Activated CD8-positive, alpha-beta memory T cell treated with anti-CD3 and anti-CD28 coated beads for 24 hours (primary cell): ENCODE results near the gene STYX.
"Not testable (repeated sequence)": the region's sequence is repeated elsewhere in the genome, so short reads cannot be mapped to it uniquely, and the experiment has no call there.

ENCODE experiments used
- DNase-seq: peaks from one replicate; pipeline ENCODE4 v3.0.0-alpha.2; 2020

The STYX gene

DNA sequence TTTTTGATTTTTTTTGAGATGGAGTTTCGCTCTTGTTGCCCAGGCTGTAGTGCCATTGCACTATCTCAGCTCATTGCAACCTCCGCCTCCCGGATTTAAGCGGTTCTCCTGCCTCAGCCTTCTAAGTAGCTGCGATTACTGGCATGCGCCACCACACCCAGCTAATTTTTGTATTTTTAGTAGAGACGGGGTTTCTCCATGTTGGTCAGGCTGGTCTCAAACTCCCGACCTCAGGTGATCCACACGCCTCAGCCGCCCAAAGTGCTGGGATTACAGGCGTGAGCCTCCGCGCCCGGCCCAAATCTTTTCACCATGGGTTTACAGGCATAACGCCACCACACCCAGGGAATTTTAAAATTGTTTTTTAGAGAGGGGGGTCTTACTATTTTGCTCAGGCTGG, 931 bp upstream of the STYX start:
- not testable (repeated sequence) for DNase-seq

DNA sequence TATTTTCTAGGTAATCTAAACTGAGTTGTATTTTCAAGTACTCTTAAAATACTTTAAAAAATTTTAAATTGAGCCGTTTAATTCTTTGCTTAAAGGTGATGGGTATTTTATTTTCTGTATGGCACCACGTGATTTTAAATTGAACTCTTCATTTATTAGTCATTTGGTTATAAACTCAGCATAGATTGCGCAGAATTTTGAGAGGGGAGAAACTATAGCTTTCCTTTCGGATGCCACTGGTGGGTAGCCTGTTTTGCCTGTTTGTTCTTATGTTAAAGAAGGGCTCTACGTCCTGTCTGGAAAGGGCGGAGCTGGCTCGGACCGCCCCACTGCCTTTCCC, 411 bp upstream of the STYX start:
- no peak for DNase-seq

DNA sequence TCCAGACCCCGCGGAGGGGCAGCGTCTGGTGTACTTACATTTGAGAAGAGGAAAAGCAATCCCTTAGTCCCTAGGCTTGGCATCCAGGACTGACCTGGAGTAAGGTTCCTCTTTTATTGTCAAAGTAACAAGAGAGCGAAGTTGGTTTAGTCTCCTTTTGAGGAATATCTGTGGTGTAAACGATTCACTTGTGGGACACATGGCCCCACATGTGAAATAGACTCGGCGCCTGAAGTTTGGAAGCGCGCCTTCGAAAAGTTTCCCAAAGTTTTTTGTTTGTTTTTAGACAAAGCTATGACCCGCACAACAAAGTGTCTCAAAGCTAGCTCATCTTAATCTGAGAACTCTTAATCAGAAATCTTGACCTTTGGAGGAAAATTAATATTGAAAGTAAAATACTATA, 744 bp downstream of the STYX start:
- no peak for DNase-seq

DNA sequence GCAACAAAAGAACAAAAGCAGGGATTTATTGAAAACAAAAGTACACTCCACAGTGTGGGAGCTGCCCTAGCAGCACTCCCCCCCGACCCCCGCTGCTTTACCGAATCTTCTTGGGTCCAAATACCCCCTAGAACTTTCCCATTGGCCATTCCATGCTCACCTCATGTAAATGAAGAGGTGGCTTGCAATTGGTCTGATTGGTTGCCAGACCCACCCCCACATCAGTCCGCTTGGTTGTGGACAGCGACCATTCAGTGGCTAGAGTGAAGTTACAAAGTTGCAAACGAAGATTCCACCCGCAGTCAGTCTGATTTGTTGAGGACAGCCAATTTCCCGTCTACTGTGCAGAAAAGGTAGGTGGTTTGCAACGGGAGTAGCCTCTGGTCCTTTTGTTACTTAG, 3.9 kb downstream of the STYX start:
- peak; percentile 38 for DNase-seq

DNA sequence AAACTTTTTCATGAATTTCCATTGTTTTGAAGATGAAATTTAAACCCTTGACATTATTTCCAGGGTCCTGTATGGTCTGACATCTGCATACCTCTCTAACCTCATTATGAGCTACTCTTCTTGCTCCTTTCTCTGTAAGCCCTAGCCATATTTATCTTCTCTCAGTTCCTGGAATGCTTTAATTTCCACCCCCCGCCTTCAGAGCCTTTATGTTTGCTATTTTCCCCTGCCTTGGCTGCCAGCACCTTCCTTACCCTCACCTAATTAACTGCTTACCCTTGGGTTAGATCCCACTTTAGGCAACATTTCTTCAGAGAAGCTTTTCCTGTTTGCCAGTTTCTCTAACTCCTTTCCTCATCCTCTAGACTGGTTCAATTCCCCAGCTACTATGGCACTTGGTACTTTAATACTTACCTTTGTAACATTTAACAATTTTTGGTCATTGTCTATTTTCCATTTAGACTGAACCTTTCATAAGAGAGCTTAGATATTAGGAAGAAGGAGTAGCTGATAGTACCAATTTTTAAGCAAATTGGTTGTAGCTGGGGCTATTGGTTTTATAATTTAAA, 6.0 kb downstream of the STYX start:
- DNase-seq: no peak

DNA sequence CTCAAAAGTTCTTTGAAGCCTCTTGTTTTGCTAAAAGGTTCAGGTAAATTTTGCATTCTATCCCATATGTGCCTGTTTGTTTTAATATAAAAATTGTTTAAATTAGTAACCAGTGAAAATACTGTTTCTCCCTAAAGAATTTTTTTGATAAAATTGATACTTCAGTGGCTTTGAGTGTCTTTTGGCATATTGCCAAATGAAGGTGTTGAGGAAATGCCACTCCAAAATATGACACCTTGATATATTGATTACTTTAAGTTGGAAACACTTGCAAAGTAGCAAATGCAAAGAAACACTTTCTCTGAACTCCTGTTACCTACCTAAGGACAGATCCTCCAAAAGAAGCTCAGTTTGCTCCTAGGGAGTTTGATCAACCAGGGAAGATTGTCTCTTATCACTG, 8.4 kb downstream of the STYX start:
- no peak for DNase-seq

DNA sequence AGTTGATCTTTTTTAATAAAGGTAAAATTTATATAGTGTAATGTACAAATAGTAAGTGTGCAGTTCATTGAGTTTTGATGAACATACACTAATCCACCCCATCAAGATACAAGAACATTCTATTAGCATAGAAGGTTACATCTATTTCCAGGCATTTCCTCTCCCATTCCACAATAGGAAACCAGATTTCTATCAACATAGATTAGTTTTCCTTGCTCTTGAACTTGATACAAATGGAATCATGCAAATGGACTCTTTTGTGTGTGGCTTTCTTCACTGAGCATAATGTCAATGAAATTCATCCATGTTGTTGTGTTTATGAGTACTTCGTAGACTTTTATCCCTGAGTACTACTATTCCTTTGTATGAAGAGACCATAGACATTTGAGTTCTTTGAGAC, 10.8 kb downstream of the STYX start:
- no peak for DNase-seq

DNA sequence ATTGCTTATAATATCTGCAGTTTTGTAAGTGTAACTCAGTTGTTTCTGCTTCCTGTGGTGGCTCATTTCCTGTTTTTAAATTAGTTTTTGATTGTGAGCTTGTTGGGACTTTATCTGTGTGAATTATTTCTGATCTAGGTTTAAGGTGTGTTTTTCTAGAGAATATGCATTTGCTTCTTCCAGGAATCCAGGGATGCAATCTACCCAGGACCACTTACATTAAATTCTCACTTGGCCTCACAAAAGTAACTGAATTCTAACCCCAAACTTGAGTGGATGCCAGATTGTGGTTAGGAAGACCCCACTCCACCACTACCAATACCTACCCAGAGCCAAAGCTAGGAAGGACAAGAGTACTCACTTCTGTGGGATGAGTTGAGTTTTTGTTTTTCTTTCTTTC, 11.9 kb downstream of the STYX start:
- DNase-seq: peak; percentile 53

DNA sequence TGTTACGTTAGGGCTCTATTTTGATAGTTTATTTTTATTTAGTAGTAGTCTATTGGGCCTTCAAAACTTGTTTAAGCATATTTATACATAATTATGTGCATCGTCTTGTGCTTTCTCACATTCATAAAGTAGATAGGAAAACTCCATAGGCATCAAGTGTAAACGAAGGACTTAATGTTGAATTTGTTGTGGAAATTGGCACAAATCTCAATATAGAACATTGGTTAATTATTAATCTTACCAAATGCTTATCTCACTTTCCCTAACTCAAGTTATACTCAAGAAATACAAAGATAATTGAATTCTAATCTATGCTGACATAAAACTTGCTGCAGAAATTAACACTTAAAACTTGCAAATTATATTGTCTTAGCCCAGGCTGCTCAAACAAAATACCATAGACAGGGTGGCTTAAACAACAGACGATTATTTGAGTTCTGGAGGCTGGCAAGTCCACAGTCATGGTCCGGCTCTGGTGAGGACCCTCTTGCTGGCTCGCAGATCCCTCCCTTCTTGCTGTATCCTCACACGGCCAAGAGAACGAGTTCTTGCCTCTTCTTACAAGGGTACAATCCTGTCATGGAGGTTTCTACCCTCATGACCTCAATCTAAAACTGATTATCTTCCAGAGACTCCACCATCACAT, 18.8 kb downstream of the STYX start:
- no peak for DNase-seq

DNA sequence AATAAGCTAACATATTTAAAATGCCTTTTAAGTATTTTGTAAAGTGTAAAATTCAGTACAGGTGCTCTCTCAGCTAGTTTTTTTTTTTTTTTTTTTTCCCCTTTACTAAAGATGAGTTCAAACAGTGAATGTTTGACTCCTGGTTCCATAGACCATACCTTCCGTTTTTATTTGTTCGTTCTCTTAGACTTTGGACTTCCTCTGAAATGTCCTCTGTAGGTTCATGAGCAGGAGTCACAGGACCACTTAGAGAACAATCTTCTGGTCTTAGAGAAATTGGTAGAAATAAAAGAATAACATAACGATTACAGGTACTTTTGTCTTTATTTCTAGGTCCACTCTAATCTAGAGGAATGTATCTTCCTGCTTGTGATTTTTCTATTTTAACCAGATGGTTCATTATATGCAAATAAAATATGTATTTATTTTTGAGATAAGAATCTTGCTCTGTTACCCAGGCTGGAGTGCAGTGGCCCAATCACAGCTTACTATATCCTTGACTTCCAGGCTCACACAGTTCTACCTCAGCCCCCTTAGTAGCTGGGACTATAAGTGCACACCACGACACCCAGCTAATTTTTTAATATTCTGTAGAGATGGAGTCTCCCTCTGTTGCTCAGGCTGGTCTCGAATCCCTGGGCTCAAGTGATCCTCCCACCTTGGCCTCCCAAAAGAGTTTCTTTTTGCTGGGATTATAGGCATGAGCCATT, 25.8 kb downstream of the STYX start:
- DNase-seq: no peak

DNA sequence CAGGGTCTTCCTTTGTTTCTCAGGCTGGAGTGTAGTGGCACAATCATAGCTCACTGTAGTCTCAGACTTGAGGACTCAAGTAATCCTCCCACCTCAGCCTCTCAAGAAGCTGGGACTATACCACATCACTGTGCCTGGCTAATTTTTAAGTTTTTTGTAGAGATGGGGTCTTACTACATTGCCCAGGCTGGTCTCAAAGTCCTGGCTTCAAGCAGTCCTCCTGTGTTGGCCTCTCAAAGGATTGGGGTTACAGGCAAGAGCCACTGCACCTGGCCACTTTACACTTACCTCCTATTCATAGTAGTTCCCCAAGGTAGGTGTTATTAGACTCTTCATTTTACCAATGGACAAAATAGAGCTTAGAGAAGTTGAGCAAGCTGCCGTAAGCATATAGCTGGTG, 29.2 kb downstream of the STYX start:
- no peak for DNase-seq

DNA sequence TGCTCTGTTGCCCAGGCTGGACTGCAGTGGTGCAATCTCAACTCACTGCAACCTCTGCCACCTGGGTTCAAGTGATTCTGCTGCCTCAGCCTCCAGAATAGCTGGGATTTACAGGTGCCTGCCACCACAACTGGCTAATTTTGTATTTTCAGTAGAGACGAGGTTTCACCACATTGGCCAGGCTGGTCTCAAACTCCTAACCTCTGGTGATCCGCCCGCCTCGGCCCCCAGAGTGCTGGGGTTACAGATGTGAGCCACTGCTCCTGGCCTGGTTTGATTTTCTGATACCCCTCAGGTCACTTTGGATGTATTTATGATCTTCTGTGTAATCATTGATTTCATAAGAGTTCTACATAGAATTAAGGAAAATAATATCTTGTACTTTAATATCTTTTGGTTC, 33.0 kb downstream of the STYX start:
- not testable (repeated sequence) for DNase-seq

DNA sequence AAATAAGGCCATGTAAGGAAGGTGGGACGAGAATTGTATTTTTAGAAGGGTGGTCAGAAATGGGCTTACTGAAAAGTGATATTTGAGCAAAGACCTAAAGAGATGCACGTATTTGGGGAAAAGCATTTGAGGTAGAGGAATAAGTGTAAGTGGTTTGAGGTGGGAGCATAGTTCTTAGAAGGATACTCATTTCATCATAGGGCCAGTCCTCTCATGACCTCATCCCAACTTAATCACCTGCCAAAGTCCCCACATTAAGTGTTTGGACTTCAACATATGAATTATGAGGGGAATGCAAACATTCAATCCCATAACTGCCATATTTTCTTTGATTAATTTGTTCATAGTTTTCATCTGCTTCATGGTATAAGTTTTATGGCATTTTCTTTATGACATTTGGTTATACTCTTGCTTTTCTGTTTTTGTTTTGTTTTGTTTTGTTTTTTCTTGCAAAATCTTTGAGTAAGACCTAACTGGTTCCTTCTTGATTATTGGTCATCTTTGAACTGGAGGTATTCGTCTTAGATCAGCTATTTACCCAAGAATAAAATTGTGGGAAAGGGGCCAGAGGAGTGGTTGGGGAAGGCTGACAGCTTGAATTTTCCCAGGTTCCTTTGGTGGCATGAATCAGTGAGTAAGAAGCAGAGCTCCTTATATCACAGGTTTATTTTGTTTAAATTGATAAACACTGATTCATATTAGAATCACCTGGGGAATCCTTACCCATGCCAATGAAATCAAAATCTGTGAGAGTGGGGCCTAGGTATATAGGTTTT, 37.3 kb downstream of the STYX start:
- DNase-seq: no peak

DNA sequence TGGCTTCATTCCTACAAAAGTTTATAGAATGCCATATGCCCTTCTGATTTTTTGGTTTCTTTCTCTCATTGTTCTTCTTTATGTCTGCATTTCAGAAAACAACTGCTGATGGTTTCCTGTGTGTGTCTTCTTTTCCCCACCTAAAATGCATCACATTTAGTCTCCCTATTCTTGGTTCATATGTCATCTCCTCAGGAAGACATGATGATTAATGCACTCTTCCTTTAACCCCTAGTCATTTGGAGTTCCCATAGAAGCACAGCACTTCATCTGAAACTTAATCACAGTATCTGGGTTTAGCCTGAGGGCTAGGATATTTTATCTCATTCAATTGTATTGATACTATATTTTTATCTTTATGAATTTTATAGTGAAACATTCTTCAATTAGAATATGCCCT, 39.9 kb downstream of the STYX start:
- DNase-seq: no peak

DNA sequence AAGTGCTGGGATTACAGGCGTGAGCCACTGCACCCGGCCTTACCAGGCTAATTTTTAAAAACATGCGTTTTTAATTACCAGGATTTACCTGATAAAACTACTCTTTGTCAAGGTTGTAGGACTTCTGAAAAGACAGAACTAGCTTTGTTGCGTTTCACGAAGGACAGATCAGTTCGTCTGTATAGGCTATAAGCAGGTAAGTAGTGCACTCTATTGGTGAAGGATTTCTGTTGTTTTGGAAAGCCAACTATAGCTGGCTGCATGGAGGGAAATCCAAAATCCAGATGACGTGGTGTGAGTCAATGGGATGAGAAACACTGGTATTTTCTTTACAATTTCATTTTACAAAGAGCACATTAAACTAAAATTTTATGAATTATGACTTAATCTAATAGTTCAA, 46.9 kb downstream of the STYX start:
- no peak for DNase-seq

DNA sequence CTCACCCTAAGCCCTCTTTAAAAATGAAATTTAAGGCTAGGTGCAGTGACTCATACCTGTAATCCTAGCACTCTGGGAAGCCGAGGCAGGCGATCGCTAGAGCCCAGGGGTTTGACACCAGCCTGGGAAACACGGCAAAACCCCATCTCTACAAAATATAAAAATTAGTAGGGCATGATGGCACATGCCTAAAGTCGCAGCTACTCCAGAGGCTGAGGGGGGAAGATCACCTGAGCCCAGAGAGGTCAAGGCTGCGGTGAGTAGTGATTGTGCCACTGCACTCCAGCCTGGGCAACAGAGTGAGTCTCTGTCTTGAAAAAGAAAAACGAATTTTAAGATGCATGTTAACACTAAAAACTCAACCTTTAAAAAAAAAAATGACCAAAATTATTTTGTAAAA, 48.7 kb downstream of the STYX start:
- DNase-seq: no peak

DNA sequence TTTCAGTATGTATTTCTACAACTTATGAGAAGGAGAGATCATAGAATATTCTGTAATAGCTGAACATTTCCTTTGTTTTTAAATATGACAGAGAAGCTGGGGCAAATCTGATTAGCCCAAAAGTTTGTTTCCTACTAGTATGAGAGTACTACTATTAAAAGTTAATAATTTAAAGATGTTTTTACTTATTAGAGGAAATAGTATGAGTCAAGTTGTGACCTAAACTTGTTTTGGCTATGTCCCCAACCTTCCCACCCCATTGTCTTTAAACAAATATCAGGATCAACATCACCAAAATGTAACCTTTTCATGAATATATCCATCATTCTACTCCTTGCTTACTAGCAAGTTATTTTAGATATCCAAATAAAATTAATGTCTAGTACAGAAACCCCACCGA, 50.9 kb downstream of the STYX start:
- DNase-seq: no peak

DNA sequence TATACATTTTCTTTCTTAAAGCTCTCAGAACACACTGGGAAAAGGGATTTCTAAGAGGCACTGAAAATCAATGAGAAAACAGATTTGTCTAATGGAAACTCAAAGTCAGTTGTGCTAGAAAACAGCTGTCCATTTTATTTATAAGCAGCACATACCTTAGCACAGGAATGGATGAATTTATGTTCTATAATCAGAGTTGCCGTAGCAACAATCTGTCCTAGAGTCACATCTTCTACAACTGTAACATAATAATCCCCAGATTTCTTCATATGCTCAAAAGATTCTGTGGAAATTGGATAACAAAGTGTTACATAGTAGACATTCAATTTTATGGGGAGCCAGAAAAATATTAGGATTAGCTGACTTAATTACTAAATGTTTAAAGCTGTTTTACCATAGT, 51.7 kb downstream of the STYX start:
- no peak for DNase-seq

DNA sequence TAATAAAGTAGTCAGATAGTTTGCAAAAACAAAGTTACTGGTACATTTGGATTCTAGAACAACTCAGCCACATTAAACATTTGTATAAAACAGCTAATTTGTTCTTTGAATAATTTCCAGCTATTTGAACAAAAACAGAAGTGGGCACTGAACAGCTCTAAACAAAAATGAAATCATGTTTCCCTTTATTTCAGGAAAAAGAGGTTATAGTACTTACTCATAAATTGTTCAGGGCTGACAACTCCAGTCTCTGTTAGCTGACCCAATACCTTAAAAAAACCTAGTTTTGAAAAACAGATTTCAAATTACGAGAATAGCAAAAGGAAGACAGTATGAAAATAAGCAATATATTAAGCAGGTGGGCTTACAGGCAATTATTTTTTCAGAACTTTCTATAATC, 53.2 kb downstream of the STYX start:
- no peak for DNase-seq

DNA sequence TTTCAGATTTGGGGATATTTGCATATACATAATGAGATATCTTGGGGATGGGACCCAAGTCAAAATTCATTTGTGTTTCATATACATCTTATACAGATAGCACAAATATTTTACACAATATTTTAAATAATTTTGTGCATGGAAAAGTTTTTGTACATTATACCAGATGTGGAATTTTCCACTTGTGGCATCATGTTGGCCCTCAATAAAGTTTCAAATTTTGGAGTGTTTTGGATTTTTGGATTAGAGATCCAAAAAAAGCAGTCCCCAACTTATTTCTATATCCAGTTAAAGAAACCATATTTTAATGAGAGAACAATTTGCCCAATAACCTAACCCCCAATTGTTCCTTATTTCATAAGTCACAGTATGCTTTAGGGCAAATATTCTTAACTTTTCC, 56.9 kb downstream of the STYX start:
- no peak for DNase-seq

DNA sequence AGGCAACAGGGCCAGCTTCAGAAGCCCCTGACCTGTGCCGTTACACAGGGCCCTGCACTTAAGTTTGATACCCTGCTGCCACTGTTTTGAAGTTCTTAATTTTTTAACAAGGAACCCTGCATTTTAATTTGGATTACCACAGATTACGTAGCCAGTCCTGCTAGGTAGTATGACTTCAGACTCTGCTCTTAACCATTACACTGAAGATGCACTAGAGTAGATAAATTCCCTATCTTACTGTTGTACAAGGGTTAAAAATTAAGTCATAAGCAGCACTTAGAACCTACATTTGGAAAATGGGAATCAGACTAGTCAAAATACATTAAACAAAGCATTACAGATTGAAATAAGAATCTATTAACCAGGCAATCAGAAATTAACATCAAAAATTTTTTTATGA, 59.2 kb downstream of the STYX start:
- DNase-seq: no peak

DNA sequence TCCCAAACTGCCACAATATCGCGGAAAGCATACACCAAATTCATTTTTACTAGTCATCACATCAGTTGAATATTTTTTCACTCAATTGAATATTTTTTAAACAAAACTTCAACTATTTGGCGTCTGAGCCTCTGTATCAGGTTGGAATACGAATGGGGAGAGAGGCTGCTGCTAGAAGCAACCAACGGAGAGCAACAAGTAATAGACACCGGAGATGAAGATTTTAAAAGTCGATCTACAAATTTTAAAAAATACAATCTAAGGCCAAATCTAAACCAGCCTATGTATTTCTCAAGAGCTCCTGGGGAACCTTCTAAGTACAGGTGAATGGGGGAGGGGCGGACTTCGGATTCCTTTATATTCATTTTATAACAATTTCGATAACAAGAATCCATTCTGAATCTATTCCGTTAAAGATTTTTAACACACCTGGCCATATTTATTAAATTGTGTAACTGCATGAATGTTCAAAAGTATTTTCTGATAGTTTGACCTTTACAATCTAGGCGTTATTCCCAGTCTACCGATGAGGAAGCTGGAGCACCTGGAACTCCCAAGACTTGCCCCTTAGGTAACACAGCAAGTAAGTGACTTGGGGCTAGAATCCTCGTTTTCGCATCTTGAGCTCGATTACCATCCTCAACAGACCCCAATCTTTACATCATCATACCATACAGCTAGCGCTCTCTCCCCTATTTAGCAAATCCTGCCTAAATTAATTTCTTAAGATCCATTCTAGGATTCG, 60.2 kb downstream of the STYX start:
- DNase-seq: no peak

DNA sequence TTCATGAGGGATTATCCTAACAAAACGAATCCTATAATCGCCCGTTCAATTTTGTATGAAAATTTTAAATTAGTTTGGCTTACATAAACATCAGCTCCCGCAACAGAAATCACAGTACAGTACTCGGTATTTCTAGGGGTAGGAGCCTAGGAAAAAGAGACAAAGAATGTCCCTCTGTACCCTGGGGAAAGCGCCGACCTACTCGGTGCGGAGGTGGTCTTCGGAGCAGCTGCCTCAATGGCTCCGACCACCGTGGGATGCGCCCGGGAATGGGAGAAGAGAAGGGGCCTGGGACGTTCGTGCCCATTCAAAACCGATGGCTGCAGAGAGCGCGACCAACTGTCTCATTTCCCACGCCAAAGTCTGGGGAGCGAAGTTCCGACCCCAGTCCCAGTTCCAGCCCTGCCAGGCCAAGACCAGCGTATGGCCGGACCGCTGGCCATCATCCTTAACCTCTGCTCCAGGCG, 60.8 kb downstream of the STYX start:
- no peak for DNase-seq
